NB4 (cell line): ENCODE results near the gene L2HGDH.

Experiments used
- DNase-seq: peaks from one replicate; pipeline ENCODE4 v3.0.0; 2010; ENCODE audit warnings: low read depth
- H3K4me3 ChIP-seq: one replicate; pipeline ENCODE4 v1.5.1; 2011; ENCODE audit warnings: mild to moderate bottlenecking, low read depth, low read length, moderate library complexity
- CTCF ChIP-seq: IDR thresholded peaks from one replicate; pipeline ENCODE4 v1.5.1; 2012; ENCODE audit warnings: low read depth, low read length
- MAX ChIP-seq: IDR thresholded peaks from 2 replicates; pipeline ENCODE4 v1.6.1; 2011; ENCODE audit warnings: low read depth, low read length
- MYC ChIP-seq: IDR thresholded peaks from 2 replicates; pipeline ENCODE4 v1.6.1; 2011; ENCODE audit warnings: low read depth, low read length
- POLR2A ChIP-seq: IDR thresholded peaks from 2 replicates; pipeline ENCODE4 v1.6.1; 2011; ENCODE audit warnings: mild to moderate bottlenecking; ENCODE audit not compliant: insufficient read length; ENCODE audit errors: extremely low read depth

L2HGDH gene

GRCh38 chr14:50230701-50231474, 81.1 kb downstream of the L2HGDH start:
- H3K4me3 ChIP-seq, result peak overlapping the region; percentile 94
- peak; percentile 80 for DNase-seq
- TF ChIP-seq POLR2A (peak; percentile 29), MAX (peak; percentile 52), MYC (peak; percentile 38; the same call in 1 of the 2 replicates), CTCF (no peak)

DNA sequence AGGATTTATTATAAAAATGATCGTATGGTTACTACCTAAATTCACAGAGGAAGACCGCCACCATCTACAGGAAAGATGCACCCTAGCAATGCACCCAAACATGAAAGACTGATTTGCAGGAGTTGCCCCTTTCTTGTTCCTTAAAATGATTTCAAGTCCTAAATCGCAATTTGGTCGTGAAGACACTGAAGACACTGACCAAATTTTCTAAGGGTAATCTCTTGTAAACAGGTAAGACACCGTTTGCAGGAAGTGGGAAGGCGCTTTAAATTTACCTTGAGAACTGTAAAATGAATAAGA, 81.7 kb downstream of the L2HGDH start:
- no peak for DNase-seq
- peak overlapping the region; percentile 94 for H3K4me3 ChIP-seq
- no peak for TF ChIP-seq CTCF
- TF ChIP-seq POLR2A, result no peak

GRCh38 chr14:50229681-50230080, 82.3 kb downstream of the L2HGDH start:
- TF ChIP-seq POLR2A (no peak), MAX (no peak), MYC (no peak), CTCF (no peak)
- peak; percentile 7 for DNase-seq
- H3K4me3 ChIP-seq, result peak overlapping the region; percentile 94

DNA sequence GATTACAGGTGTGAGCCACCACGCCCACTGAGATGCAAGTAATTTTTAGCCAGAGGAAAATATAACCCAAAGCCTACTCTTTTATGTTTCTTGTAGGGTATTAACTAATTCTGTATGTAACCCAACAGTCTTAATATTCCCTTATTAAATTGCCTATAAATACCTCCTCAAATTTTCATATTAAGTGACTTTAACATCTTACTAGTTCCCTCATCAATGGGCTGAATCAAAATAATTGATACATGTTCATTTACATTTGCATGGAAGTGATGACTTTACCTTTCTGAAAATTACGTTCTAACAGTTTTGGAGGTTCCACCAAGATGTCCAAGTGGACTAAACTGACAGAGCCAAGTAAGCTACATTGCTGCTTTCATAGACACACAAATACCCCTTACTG, 83.7 kb downstream of the L2HGDH start:
- TF ChIP-seq MYC (no peak), CTCF (no peak), MAX (no peak), POLR2A (no peak)
- no peak overlapping the region for H3K4me3 ChIP-seq
- no peak for DNase-seq

DNA sequence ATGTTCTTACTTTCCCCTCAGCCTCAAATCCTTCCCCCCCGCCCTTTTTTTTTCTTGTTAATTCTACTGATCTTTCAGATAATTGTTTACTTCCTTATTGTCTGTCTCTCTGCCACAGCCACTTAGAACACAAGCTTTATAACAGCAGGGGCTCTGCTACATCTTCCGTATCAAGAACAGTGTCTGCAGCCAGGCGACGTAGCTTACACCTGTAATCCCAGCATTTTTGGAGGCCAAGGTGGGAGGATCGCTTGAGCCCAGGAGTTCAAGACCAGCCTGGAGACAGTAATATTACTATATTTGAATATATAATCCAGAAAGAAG, 86.1 kb downstream of the L2HGDH start:
- H3K4me3 ChIP-seq, result no peak overlapping the region
- peak; percentile 58 for DNase-seq

More for the DNA sequence above, 86.1 kb downstream of the L2HGDH start:
- TF ChIP-seq MAX (no peak), MYC (no peak), POLR2A (no peak), CTCF (no peak)
